Right lobe of liver (tissue), 6 donors: Measurements from ENCODE around the gene ASPG. TPM values are rescaled to one million over a fixed set of nuclear protein-coding genes. Genes with fewer than 3 reads are reported as not detected.

Experiments
- ATAC-seq, 4 donors: fragments of 200-7000 bp; cut with Tn5 transposase; one replicate each; pipeline ENCODE4 v1.9.1; 2020; ENCODE audit warnings: mild to moderate bottlenecking in 4 of 4, moderate library complexity in 4 of 4
- DNase-seq, 3 donors: peaks; one replicate each; pipeline ENCODE4 v3.0.0-alpha.2; 2020
- H3K27ac ChIP-seq, 3 donors: fragments of 200-600 bp; one replicate each; pipeline ENCODE4 v1.8.0; 2022
- H3K27me3 ChIP-seq, 2 donors: fragments of 200-600 bp; one replicate each; pipeline ENCODE4 v1.8.0; 2022
- H3K36me3 ChIP-seq, 4 donors: fragments of 200-600 bp; sonication (generic) in 1 of 4; one replicate each; pipeline versions ENCODE4 v1.5.1 to v1.8.0; 2017 to 2022; ENCODE audit warnings: control low read depth in 1 of 4
- H3K4me1 ChIP-seq, 4 donors: fragments of 200-600 bp; sonication (generic) in 1 of 4; one replicate each; pipeline versions ENCODE4 v1.5.1 to v1.8.0; 2017 to 2022; ENCODE audit warnings: control low read depth in 1 of 4
- H3K4me3 ChIP-seq, 3 donors: fragments of 200-600 bp; one replicate each; pipeline ENCODE4 v1.8.0; 2022
- H3K9me3 ChIP-seq, 4 donors: fragments of 200-600 bp; sonication (generic) in 1 of 4; one replicate each; pipeline versions ENCODE4 v1.5.1 to v1.8.0; 2017 to 2022; ENCODE audit warnings: control low read depth in 1 of 4
- POLR2A ChIP-seq: fragments of 450-650 bp; IDR thresholded peaks from one replicate; pipeline ENCODE4 v1.6.1; 2017; ENCODE audit warnings: antibody characterized with exemption, mild to moderate bottlenecking
- WGBS: methylation state at CpG from one replicate; pipeline ENCODE4 v1.1.6; 2018; ENCODE audit warnings: low coverage, low lambda C conversion rate; ENCODE audit not compliant: insufficient coverage; ENCODE audit errors: missing lambda C conversion rate; 5-methylcytosine and 5-hydroxymethylcytosine counted together
- intact Hi-C, 2 donors: fragments of 100-400 bp; cut with DNase I; formaldehyde crosslinking; loops; one replicate each; pipeline versions ENCODE4 v1.11.2 to v1.14.1; 2022
- total RNA-seq, 6 experiments: library from RNA; depleted of rRNA in 2 of 6; stranded (reverse); fragments of >200 nt in 2 of 6; fragmentation: NEBNext Ultra II Directional in 3 of 6; extraction: Animal tissue kit (Norgen Biotek cat#: 25700) in 3 of 6; gene quantifications; one replicate each; pipeline versions ENCODE4 v1.1.0 to v1.2.4, GENCODE V29; 2016 to 2023
- TF ChIP-seq, protein P1 (sequence below), 4 donors: fragments of 200-600 bp in 3 of 4; fragments of 450-650 bp in 1 of 4; IDR thresholded peaks; one replicate each; pipeline versions ENCODE4 v1.5.1 to v1.8.0; 2016 to 2022; ENCODE audit warnings: antibody characterized with exemption in 4 of 4, mild to moderate bottlenecking in 2 of 4
- donor health status: DM: no; HTN: yes; CAD: no.
- donor health status: DM: no; HTN: no; CAD: no.
- donor health status: DM: no; HTN: no; CAD: no.
- donor health status: DM: no; HTN: yes; CAD: no.
- donor health status: DM: no; HTN: yes; CAD: no.

ASPG gene
- total RNA-seq, 6 experiments from 2014 or later: 37.3 to 232 (median 110) TPM

DNA sequence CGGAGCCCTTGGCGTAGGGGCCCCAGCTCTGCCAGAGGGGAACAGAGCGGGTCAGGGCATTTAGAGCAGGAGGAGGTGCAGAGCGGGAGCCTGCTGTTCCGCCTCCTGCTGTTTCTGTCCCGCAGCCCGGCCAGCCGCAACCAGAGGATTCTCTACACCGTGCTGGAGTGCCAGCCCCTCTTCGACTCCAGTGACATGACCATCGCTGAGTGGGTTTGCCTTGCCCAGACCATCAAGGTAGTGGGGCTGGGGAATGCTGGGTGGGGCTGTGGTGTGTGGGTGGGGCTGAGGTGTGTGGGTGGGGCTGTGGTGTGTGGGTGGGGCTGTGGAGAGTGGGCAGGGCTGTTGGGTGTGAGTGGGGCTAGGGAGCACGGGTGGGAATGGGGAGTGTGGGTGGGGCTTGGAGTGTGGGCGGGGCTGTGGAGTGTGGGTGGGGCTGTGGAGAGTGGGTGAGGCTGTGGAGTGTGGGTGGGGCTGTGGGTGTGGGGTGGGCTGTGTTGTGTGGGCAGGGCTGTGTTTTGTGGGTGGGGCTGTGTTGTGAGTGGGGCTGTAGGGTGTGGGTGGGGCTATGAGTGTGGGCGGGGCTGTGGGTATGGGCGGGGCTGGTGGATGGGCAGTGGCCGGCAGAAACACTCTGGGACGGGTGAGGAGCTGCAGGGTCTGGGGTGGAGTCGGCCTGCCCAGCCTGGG is 8.0 kb downstream of the ASPG start:
- intact Hi-C loops: no loop called here
- ATAC-seq (peak in 3 of 4 donors; percentile 52 to 68 (median 59)), DNase-seq (peak; percentile 53 to 76 (median 56))
- no peaks in the 10 kb centered on the region for H3K36me3 ChIP-seq
- H3K27me3 ChIP-seq: no peaks in the 10 kb centered on the region
- H3K9me3 ChIP-seq: no peaks in the 10 kb centered on the region
- no peak overlapping the region for H3K27ac ChIP-seq
- WGBS: 53% methylated on average over 6 of the region's 18 CpGs
- H3K4me3 ChIP-seq: no peak overlapping the region
- TF ChIP-seq, protein P1, sequence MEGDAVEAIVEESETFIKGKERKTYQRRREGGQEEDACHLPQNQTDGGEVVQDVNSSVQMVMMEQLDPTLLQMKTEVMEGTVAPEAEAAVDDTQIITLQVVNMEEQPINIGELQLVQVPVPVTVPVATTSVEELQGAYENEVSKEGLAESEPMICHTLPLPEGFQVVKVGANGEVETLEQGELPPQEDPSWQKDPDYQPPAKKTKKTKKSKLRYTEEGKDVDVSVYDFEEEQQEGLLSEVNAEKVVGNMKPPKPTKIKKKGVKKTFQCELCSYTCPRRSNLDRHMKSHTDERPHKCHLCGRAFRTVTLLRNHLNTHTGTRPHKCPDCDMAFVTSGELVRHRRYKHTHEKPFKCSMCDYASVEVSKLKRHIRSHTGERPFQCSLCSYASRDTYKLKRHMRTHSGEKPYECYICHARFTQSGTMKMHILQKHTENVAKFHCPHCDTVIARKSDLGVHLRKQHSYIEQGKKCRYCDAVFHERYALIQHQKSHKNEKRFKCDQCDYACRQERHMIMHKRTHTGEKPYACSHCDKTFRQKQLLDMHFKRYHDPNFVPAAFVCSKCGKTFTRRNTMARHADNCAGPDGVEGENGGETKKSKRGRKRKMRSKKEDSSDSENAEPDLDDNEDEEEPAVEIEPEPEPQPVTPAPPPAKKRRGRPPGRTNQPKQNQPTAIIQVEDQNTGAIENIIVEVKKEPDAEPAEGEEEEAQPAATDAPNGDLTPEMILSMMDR (IDR thresholded peaks at IDR 0.05): no peak
- TF ChIP-seq POLR2A: no peak
- peaks cover 0 to 33% (median 16%) of the 10 kb centered on the region in 4 donors for H3K4me1 ChIP-seq

DNA sequence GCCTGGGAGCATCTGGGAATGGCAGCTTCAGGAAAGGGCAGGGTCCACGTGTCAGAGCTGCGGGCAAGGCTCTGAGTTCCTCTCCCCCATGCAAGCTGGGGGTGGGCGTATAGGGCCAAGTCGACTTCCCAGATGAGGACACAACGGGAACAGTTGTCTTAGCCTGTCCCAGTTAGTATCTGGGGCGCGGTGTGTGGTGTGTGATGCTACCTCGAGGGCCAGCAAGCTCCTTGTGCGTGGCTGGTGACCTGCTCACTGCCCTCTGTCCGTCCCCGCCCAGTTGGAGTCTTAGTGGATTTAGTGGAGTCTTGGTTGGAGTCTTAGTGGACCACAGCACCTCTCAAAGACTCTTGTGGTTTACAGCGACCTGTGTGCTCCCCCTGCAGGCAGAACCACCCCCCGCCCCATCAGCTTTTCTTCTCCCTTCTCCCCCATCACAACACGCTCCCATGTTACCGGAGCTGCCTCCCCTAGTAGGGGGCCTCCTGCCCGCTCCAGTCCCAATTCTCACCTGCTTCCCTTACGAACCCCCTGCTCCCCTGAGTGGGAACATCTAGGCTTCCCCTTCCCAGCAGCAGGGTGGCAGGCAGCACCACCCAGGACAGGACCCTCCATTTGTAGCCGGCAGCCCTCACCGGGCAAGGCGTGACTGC is 8.7 kb downstream of the ASPG start:
- H3K4me3 ChIP-seq: no peak overlapping the region
- no peak overlapping the region for H3K27ac ChIP-seq
- H3K27me3 ChIP-seq: no peaks in the 10 kb centered on the region
- H3K4me1 ChIP-seq: peaks cover 0 to 26% (median 13%) of the 10 kb centered on the region in 4 donors
- peaks cover 0 to 5% (median 0%) of the 10 kb centered on the region in 4 donors for H3K36me3 ChIP-seq
- no peak for DNase-seq
- TF ChIP-seq POLR2A: no peak
- TF ChIP-seq, protein P1 (IDR thresholded peaks at IDR 0.05): no peak
- no peaks in the 10 kb centered on the region for H3K9me3 ChIP-seq
- no peak for ATAC-seq
- WGBS: 63% methylated on average over 8 of the region's 20 CpGs
- intact Hi-C loops: no loop called here

DNA sequence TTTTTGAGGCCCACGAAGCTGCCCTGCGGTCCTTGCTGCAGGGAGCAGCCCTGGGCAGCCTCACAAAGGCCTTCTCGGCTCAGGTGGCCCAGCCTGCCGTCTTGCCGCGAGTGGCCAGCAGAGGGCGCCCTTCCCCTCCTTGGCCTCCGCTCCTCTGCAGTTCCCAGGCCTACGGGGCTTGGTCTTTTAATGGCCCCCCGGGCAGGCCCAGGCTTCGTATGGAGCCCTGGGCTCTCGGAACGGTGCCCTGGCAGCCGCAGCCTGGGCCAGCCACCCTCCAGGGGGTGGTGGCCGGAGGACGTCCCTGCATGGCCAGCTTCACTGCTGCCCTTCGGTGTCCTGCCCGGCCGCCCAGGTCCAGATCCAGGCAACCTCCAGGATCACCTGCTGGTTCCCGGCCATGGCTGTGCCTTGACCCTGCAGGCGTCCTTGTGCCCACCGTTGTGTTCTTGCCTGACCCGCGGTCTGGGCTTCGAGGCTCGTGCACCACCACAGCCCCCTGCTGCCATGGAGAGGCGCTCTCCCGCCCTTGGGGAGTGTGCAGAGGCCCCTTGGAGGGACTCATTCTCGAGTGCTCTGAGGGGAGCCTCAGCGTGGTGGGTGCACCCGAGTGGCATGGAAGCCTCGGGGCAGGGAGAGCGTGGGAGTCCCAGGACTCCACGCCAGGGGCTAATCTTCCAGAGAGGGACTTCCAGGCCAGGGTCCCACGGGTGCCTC is 9.4 kb downstream of the ASPG start:
- peaks cover 0 to 8% (median 0%) of the 10 kb centered on the region in 4 donors for H3K36me3 ChIP-seq
- no peak overlapping the region for H3K27ac ChIP-seq
- no peak overlapping the region for H3K4me3 ChIP-seq
- intact Hi-C loops: no loop called here
- peak; percentile 23 to 49 (median 38) for ATAC-seq
- DNase-seq: peak; percentile 52 to 73 (median 65)
- peaks cover 0 to 20% (median 10%) of the 10 kb centered on the region in 4 donors for H3K4me1 ChIP-seq
- no peaks in the 10 kb centered on the region for H3K9me3 ChIP-seq
- no peak for TF ChIP-seq POLR2A
- TF ChIP-seq, protein P1 (IDR thresholded peaks at IDR 0.05): peak; percentile 75 to 95 (median 90)
- WGBS: 24% methylated on average over 6 of the region's 35 CpGs
- H3K27me3 ChIP-seq: no peaks in the 10 kb centered on the region

DNA sequence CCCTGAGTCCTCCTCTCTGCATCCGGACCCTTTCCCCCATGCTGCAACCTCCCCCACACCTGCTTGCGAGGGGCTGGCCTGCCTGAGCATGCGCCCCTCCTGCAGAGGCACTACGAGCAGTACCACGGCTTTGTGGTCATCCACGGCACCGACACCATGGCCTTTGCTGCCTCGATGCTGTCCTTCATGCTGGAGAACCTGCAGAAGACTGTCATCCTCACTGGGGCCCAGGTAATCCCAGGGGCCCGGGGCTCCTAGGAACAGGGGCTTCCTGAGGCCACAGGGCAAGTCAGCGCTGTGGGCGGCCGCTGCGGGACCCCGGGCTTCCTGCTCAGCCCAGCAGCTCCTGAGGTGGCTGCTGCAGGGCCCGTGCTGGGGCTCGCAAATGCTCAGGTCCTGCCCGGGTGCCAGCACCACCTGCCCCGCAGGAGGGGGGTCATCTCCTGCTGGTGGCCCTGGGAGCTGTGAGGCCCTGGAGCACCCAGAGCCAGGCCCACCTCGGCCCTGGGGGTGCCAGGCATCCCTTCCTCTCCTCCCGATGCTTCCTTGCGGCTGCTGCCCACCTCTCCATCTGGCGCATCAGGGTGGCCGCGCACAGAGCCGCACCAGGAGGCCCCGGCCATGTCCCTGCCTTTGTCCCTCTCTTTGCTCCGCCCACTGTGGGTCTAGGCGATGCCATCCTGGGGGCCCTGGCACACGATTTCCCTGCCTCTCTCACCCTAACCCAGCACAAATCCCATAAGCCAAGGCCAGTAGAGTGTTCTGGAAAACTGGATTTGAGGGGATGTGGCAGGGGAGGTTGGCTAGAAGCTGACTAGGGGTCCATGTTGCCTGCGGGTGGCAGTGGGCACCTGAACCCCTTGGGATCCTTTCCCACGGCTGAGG is 10.2 kb downstream of the ASPG start:
- Histone ChIP-seq H3K27me3 (no peaks in the 10 kb centered on the region), H3K27ac (no peak overlapping the region), H3K36me3 (peaks cover 0 to 8% (median 0%) of the 10 kb centered on the region in 4 donors), H3K4me3 (no peak overlapping the region), H3K9me3 (no peaks in the 10 kb centered on the region), H3K4me1 (peaks cover 0 to 12% (median 6%) of the 10 kb centered on the region in 4 donors)
- DNase-seq (no peak), ATAC-seq (no peak)
- TF ChIP-seq, protein P1 (IDR thresholded peaks at IDR 0.05): no peak
- TF ChIP-seq POLR2A: no peak
- intact Hi-C loops: no loop called here
- WGBS: 80% methylated on average over 1 of the region's 31 CpGs
